ENCODE measurements around the gene VRK3. TPM values are rescaled to one million over a fixed set of nuclear protein-coding genes. Genes with fewer than 3 reads are reported as not detected.

Gene VRK3
- total RNA-seq, 2 experiments from 2014 or later: 80.0 to 80.6 TPM

DNA sequence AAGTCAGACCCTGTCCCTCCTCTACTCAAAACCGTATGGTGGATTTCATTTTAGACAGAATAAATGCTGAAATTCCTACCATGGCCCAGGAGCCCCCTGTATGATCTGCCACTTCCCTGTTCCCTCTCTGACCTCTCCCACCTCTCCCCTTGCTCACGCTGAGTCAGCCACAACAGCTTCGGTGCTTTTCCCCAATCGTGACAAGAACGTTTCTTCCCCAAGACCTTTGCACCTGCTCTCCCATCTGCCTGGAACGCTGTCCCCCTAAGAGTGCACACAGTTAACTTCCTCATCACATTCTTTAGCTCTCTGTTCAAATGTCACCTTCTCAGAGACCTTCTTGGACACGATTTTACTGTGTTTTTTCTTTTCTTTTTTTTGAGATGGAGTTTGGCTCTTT, 2.3 kb downstream of the VRK3 start:
- H3K4me3 Mint-ChIP-seq: no peak overlapping the region
- DNase-seq: no peak
- peaks cover 4% of the 10 kb centered on the region for H3K9me3 Mint-ChIP-seq
- H3K36me3 Mint-ChIP-seq (ENCODE audit: low read depth): peaks cover 33% of the 10 kb centered on the region
- H3K27ac Mint-ChIP-seq: no peak overlapping the region
- ChIA-PET CTCF (no interaction called here), POLR2A (no interaction called here)
- no peaks in the 10 kb centered on the region for H3K27me3 Mint-ChIP-seq
- H3K4me1 Mint-ChIP-seq: peaks cover 49% of the 10 kb centered on the region

DNA sequence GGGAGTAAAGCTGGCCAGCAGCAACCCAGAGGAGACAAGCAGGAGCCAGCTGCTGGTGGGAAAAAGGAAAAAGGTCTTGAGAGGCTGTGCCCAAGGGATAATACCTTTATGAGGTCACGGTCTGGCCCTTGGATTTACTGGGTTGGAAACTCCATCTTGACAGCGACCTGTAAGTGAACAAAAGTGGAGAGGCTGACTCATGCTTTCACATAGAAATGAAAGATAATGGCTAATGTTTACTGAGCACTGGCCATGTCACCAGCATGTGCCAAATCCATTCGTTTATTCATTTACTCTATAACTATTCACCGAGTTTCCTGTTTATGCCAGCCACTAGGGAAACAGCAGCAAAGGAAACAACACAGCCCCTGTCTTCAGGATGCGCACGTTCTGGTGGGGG, 4.7 kb downstream of the VRK3 start:
- ChIA-PET POLR2A (no interaction called here), CTCF (no interaction called here)
- Mint-ChIP-seq H3K4me1 (peaks cover 32% of the 10 kb centered on the region), H3K9me3 (no peaks in the 10 kb centered on the region), H3K27ac (no peak overlapping the region), H3K4me3 (no peak overlapping the region), H3K36me3 (ENCODE audit: low read depth) (peaks cover 38% of the 10 kb centered on the region), H3K27me3 (no peaks in the 10 kb centered on the region)
- no peak for DNase-seq

- H3K27ac Mint-ChIP-seq: no peak overlapping the region
- peaks cover 6% of the 10 kb centered on the region for H3K4me1 Mint-ChIP-seq
- peaks cover 60% of the 10 kb centered on the region for H3K36me3 Mint-ChIP-seq (ENCODE audit: low read depth)
These were observed 8.9 kb downstream of the VRK3 start for GRCh38 chr19:50016225-50016807.

GRCh38 chr19:50008532-50008931, 16.6 kb downstream of the VRK3 start:
- H3K27ac Mint-ChIP-seq: no peak overlapping the region
- peaks cover 61% of the 10 kb centered on the region for H3K36me3 Mint-ChIP-seq (ENCODE audit: low read depth)
- H3K9me3 Mint-ChIP-seq: no peaks in the 10 kb centered on the region
- H3K4me1 Mint-ChIP-seq: peaks cover 21% of the 10 kb centered on the region
- no peak overlapping the region for H3K4me3 Mint-ChIP-seq
- H3K27me3 Mint-ChIP-seq: no peaks in the 10 kb centered on the region
- CTCF ChIA-PET: no interaction called here
- no peak for DNase-seq
- POLR2A ChIA-PET: no interaction called here

More at GRCh38 chr19:50016225-50016807, 8.9 kb downstream of the VRK3 start:
- DNase-seq: no peak
- POLR2A ChIA-PET: interaction anchor here (0.9 kb wide), 1 partner anchor 9 kb away, joined by 3 read pairs; the partner anchor contains the start of gene ZNF473
- H3K9me3 Mint-ChIP-seq: no peaks in the 10 kb centered on the region
- CTCF ChIA-PET: no interaction called here
- H3K27me3 Mint-ChIP-seq: no peaks in the 10 kb centered on the region
- no peak overlapping the region for H3K4me3 Mint-ChIP-seq

GRCh38 chr19:50007947-50008346, 17.2 kb downstream of the VRK3 start:
- ChIA-PET POLR2A (no interaction called here), CTCF (no interaction called here)
- no peak overlapping the region for H3K27ac Mint-ChIP-seq
- peaks cover 27% of the 10 kb centered on the region for H3K4me1 Mint-ChIP-seq
- H3K27me3 Mint-ChIP-seq: no peaks in the 10 kb centered on the region
- H3K36me3 Mint-ChIP-seq (ENCODE audit: low read depth): peaks cover 62% of the 10 kb centered on the region
- H3K4me3 Mint-ChIP-seq: no peak overlapping the region
- no peaks in the 10 kb centered on the region for H3K9me3 Mint-ChIP-seq
- DNase-seq: no peak

GRCh38 chr19:50007170-50007569, 18.0 kb downstream of the VRK3 start:
- Mint-ChIP-seq H3K4me3 (no peak overlapping the region), H3K36me3 (ENCODE audit: low read depth) (peaks cover 64% of the 10 kb centered on the region), H3K9me3 (no peaks in the 10 kb centered on the region), H3K4me1 (peaks cover 33% of the 10 kb centered on the region), H3K27ac (no peak overlapping the region), H3K27me3 (no peaks in the 10 kb centered on the region)
- CTCF ChIA-PET: no interaction called here
- POLR2A ChIA-PET: no interaction called here
- DNase-seq: no peak

DNA sequence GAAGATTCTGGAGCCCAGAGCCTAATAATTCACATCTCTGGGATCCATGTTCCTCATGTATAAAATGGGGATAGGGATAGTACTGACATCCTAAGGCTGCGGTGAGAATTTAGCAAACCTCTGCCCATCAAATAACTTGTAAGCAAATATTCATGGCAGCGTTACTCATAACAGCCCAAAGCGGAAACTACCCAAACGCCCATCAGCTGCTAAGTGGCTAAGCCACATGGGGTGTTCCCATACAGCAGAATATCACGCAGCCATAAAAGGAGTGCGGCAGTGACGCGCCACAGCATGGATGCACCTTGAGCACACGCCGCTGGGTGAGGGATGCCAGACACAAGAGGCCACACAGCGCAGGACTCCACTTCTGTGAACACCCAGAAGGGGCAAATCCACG, 19.7 kb downstream of the VRK3 start:
- no peak overlapping the region for H3K4me3 Mint-ChIP-seq
- POLR2A ChIA-PET: interaction anchor here (2.2 kb wide), 1 partner anchor 20 kb away, joined by 10 read pairs; the partner anchor contains the start of genes VRK3 and ZNF473
- DNase-seq: peak; percentile 37
- CTCF ChIA-PET: no interaction called here
- H3K27me3 Mint-ChIP-seq: no peaks in the 10 kb centered on the region
- H3K27ac Mint-ChIP-seq: no peak overlapping the region
- H3K4me1 Mint-ChIP-seq: peaks cover 38% of the 10 kb centered on the region
- peaks cover 72% of the 10 kb centered on the region for H3K36me3 Mint-ChIP-seq (ENCODE audit: low read depth)
- H3K9me3 Mint-ChIP-seq: no peaks in the 10 kb centered on the region

- peak; percentile 65 for DNase-seq
- ChIA-PET CTCF (interaction anchor here (0.9 to 1.5 kb wide), 2 partner anchors 11 to 93 kb away, joined by 3 to 4 read pairs; no protein-coding TSS in a partner anchor), POLR2A (interaction anchor here (1.1 to 2.2 kb wide), 3 partner anchors 11 to 74 kb away, joined by 3 to 10 read pairs (median 8); partner anchors contain the start of genes ATF5, NUP62, VRK3 and ZNF473)
- Mint-ChIP-seq H3K27ac (peak overlapping the region; percentile 17), H3K9me3 (no peaks in the 10 kb centered on the region), H3K36me3 (ENCODE audit: low read depth) (peaks cover 83% of the 10 kb centered on the region), H3K4me3 (peak overlapping the region; percentile 45), H3K27me3 (no peaks in the 10 kb centered on the region), H3K4me1 (peaks cover 44% of the 10 kb centered on the region)
These were observed 21.3 kb downstream of the VRK3 start for GRCh38 chr19:50003810-50004419.

GRCh38 chr19:50003254-50003788, 21.9 kb downstream of the VRK3 start:
- H3K27ac Mint-ChIP-seq: no peak overlapping the region
- POLR2A ChIA-PET: interaction anchor here (1.0 to 2.2 kb wide), 4 partner anchors 20 to 134 kb away, joined by 3 to 10 read pairs (median 6); partner anchors contain the start of genes ATF5, NUP62, VRK3 and ZNF473

GRCh38 chr19:50002386-50002960, 22.7 kb downstream of the VRK3 start:
- ChIA-PET POLR2A (interaction anchor here (1.0 to 1.4 kb wide), 2 partner anchors 19 to 133 kb away, joined by 3 to 4 read pairs; no protein-coding TSS in a partner anchor), CTCF (interaction anchor here (1.4 to 1.9 kb wide), 2 partner anchors 19 to 65 kb away, joined by 3 to 4 read pairs; no protein-coding TSS in a partner anchor)
- H3K4me1 Mint-ChIP-seq: peaks cover 46% of the 10 kb centered on the region
- H3K27me3 Mint-ChIP-seq: no peaks in the 10 kb centered on the region
- H3K4me3 Mint-ChIP-seq: no peak overlapping the region
- H3K27ac Mint-ChIP-seq: peak overlapping the region; percentile 10
- no peak for DNase-seq
- no peaks in the 10 kb centered on the region for H3K9me3 Mint-ChIP-seq
- H3K36me3 Mint-ChIP-seq (ENCODE audit: low read depth): peaks cover 78% of the 10 kb centered on the region

More at GRCh38 chr19:50003254-50003788, 21.9 kb downstream of the VRK3 start:
- no peak for DNase-seq
- Mint-ChIP-seq H3K4me3 (no peak overlapping the region), H3K36me3 (ENCODE audit: low read depth) (peaks cover 77% of the 10 kb centered on the region), H3K27me3 (no peaks in the 10 kb centered on the region), H3K4me1 (peaks cover 44% of the 10 kb centered on the region), H3K9me3 (no peaks in the 10 kb centered on the region)
- CTCF ChIA-PET: interaction anchor here (0.9 to 1.5 kb wide), 2 partner anchors 10 to 92 kb away, joined by 3 to 4 read pairs; no protein-coding TSS in a partner anchor

DNA sequence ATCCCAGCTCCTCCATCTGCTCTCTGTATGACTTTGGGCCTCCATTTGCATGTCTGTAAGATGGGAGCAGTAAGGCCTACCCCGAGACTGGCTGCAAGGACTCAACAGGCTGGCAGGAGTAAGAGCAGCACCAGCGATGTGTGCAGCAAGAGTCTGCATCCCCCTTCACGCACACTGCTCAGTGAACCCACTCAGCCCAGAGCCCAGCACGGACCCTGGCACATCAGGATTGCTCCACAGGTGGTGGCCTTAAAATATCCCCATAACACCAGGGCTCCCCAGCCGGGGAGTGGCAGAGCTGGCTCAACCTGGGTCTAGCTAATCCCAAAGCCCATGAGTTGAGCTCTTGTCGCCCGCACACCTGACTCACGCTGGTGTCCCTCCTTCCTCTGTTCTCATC, 23.4 kb downstream of the VRK3 start:
- Mint-ChIP-seq H3K4me3 (no peak overlapping the region), H3K36me3 (ENCODE audit: low read depth) (peaks cover 73% of the 10 kb centered on the region), H3K27ac (no peak overlapping the region), H3K4me1 (peaks cover 46% of the 10 kb centered on the region), H3K9me3 (no peaks in the 10 kb centered on the region), H3K27me3 (no peaks in the 10 kb centered on the region)
- POLR2A ChIA-PET: no interaction called here
- no peak for DNase-seq
- CTCF ChIA-PET: interaction anchor here (1.4 to 1.9 kb wide), 2 partner anchors 18 to 64 kb away, joined by 3 to 4 read pairs; no protein-coding TSS in a partner anchor

- Mint-ChIP-seq H3K27ac (no peak overlapping the region), H3K4me1 (peaks cover 46% of the 10 kb centered on the region), H3K36me3 (ENCODE audit: low read depth) (peaks cover 72% of the 10 kb centered on the region), H3K4me3 (no peak overlapping the region), H3K9me3 (no peaks in the 10 kb centered on the region), H3K27me3 (no peaks in the 10 kb centered on the region)
- no peak for DNase-seq
- POLR2A ChIA-PET: no interaction called here
- CTCF ChIA-PET: interaction anchor here (1.9 kb wide), 1 partner anchor 18 kb away, joined by 4 read pairs; no protein-coding TSS in a partner anchor
These were observed 24.2 kb downstream of the VRK3 start for GRCh38 chr19:50000841-50001557.
